HFFc6 (cell line): ENCODE measurements around the gene SLCO1A2. TPM values are rescaled to one million over a fixed set of nuclear protein-coding genes. Genes with fewer than 3 reads are reported as not detected.

ENCODE experiments used
- DNase-seq: peaks from one replicate; pipeline ENCODE4 v3.0.0-alpha.2; 2018
- H3K27ac Mint-ChIP-seq: 2 replicates; pipeline ENCODE4 v1.8.0; 2020; ENCODE audit warnings: mild to moderate bottlenecking, mixed read lengths
- H3K27me3 Mint-ChIP-seq: 2 replicates; pipeline ENCODE4 v1.8.0; 2021; ENCODE audit warnings: mild to moderate bottlenecking, moderate library complexity, mixed read lengths; ENCODE audit not compliant: insufficient read depth
- H3K36me3 Mint-ChIP-seq: 2 replicates; pipeline ENCODE4 v1.8.0; 2021; ENCODE audit warnings: low read depth, mixed read lengths
- H3K4me1 Mint-ChIP-seq: 2 replicates; pipeline ENCODE4 v1.8.0; 2020; ENCODE audit warnings: low read depth, mixed read lengths
- H3K4me3 Mint-ChIP-seq: 2 replicates; pipeline ENCODE4 v1.8.0; 2020; ENCODE audit warnings: mild to moderate bottlenecking, moderate library complexity, mixed read lengths
- H3K9me3 Mint-ChIP-seq: 2 replicates; pipeline ENCODE4 v1.8.0; 2020; ENCODE audit warnings: mild to moderate bottlenecking, mixed read lengths
- CTCF ChIP-seq: fragments of 200-600 bp; sonication (generic); IDR thresholded peaks from 2 replicates; pipeline ENCODE4 v1.5.0; 2021; ENCODE audit warnings: antibody characterized with exemption, mild to moderate bottlenecking
- total RNA-seq, 6 experiments: library from RNA; stranded (reverse); fragmentation: NEBNext Ultra II Directional; extraction: Animal tissue kit (Norgen Biotek cat#: 25700); gene quantifications; 2 replicates in 1 of 6; 3 replicates in 5 of 6; pipeline ENCODE4 v1.2.3, GENCODE V29; 2021

The SLCO1A2 gene
- total RNA-seq, 6 experiments from 2014 or later: not detected

DNA sequence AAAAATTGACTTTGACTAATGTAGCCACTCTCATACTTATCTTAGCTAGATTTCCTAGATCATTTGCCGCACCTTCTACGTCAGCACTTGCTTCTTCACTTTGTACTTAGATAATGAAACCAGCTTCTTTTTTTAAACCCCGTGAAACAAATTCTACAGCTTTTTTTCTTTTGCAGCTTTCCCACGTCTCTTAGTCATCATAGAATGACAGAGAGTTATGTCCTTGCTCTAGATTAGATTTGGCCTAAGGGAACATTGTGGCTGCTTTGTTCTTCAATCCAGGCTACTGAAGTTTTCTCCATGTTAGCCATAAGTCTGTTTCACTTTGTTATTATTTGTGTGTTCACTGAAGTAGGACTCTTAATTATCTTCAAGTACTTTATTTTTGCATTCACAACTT is 94.9 kb downstream of the SLCO1A2 start:
- no peak for TF ChIP-seq CTCF
- H3K4me3 Mint-ChIP-seq: no peak overlapping the region
- no peaks in the 10 kb centered on the region for H3K4me1 Mint-ChIP-seq
- DNase-seq: no peak
- no peaks in the 10 kb centered on the region for H3K36me3 Mint-ChIP-seq
- H3K27ac Mint-ChIP-seq: no peak overlapping the region
- no peaks in the 10 kb centered on the region for H3K27me3 Mint-ChIP-seq
- H3K9me3 Mint-ChIP-seq: peaks cover 4% of the 10 kb centered on the region; the same call in 1 of the 2 replicates

- no peak for TF ChIP-seq CTCF
- H3K27ac Mint-ChIP-seq: no peak overlapping the region
- H3K4me1 Mint-ChIP-seq: no peaks in the 10 kb centered on the region
- H3K27me3 Mint-ChIP-seq: no peaks in the 10 kb centered on the region
- no peaks in the 10 kb centered on the region for H3K36me3 Mint-ChIP-seq
- no peak for DNase-seq
- H3K4me3 Mint-ChIP-seq: no peak overlapping the region
- no peaks in the 10 kb centered on the region; the same call in 1 of the 2 replicates for H3K9me3 Mint-ChIP-seq
These were observed 100.3 kb downstream of the SLCO1A2 start for GRCh38 chr12:21234395-21234794.

DNA sequence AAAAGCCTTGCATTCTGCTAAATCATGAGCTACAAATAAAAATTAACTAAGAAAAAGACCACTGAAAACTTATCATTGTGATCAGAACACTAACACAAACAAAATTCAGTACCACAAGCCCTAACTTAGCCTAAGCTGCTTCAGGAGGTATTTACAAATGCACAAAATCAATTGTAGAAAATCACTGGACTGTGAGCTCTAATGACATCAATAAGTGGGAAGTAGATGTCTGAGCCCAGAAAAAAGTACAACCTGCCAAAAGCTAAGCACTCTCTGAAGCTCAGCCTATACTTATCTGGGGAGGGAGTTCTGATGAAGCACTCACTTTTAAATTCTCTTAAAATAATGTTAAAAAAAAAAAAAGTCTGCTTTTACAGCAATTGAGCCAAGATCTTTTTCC is 110.8 kb downstream of the SLCO1A2 start:
- DNase-seq: no peak
- Mint-ChIP-seq H3K4me3 (no peak overlapping the region), H3K27ac (no peak overlapping the region), H3K4me1 (no peaks in the 10 kb centered on the region), H3K36me3 (no peaks in the 10 kb centered on the region), H3K9me3 (peaks cover 9% of the 10 kb centered on the region), H3K27me3 (no peaks in the 10 kb centered on the region)
- no peak for TF ChIP-seq CTCF

GRCh38 chr12:21221778-21222177 is 112.9 kb downstream of the SLCO1A2 start:
- H3K4me1 Mint-ChIP-seq: no peaks in the 10 kb centered on the region
- no peak for DNase-seq
- H3K27me3 Mint-ChIP-seq: no peaks in the 10 kb centered on the region
- H3K9me3 Mint-ChIP-seq: peaks cover 13% of the 10 kb centered on the region
- H3K36me3 Mint-ChIP-seq: no peaks in the 10 kb centered on the region
- TF ChIP-seq CTCF: no peak
- H3K4me3 Mint-ChIP-seq: no peak overlapping the region
- H3K27ac Mint-ChIP-seq: no peak overlapping the region

DNA sequence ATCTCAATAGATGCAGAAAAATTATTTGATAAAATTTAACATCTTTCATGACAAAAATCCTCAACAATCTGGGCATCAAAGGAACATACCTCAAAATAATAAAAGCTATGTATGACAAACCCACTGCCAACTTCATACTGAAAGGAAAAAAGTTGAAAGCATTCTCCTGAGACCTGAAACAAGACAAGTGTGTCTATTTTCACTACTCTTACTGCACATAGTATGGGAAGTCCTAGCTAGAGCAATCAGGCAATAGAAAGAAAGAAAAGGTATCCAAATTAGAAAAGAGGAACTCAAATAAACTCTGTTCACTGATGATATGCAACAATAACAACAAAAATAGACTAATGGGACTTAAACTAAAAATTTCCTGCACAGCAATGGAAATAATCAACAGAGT is 113.6 kb downstream of the SLCO1A2 start:
- Mint-ChIP-seq H3K4me3 (no peak overlapping the region), H3K27ac (no peak overlapping the region), H3K27me3 (no peaks in the 10 kb centered on the region), H3K4me1 (no peaks in the 10 kb centered on the region), H3K9me3 (peaks cover 13% of the 10 kb centered on the region), H3K36me3 (no peaks in the 10 kb centered on the region)
- no peak for TF ChIP-seq CTCF
- no peak for DNase-seq

- Mint-ChIP-seq H3K27ac (no peak overlapping the region), H3K4me3 (no peak overlapping the region), H3K36me3 (no peaks in the 10 kb centered on the region), H3K27me3 (no peaks in the 10 kb centered on the region), H3K9me3 (peaks cover 19% of the 10 kb centered on the region), H3K4me1 (no peaks in the 10 kb centered on the region)
- no peak for DNase-seq
- no peak for TF ChIP-seq CTCF
These were observed 114.5 kb downstream of the SLCO1A2 start for GRCh38 chr12:21220266-21220665.
